HepG2 (cell line): ENCODE data around the gene MOB3C. TPM values are rescaled to one million over a fixed set of nuclear protein-coding genes. Genes with fewer than 3 reads are reported as not detected.
A peak's percentile ranks its signal among the peaks of the same experiment; 100 is the strongest.

Experiments
- MEF2D ChIP-seq: sonication (generic); formaldehyde crosslinking; IDR thresholded peaks from 2 replicates; pipeline ENCODE4 v1.5.1; 2020; ENCODE audit warnings: mild to moderate bottlenecking, missing genetic modification reagents
- MTF1 ChIP-seq: sonication (generic); formaldehyde crosslinking; IDR thresholded peaks from 2 replicates; pipeline ENCODE4 v1.5.0; 2020; ENCODE audit warnings: missing genetic modification reagents
- POLR2AphosphoS2 ChIP-seq: IDR thresholded peaks from 2 replicates; pipeline ENCODE4 v1.6.1; 2011; ENCODE audit warnings: low read depth, low read length, improper control_type of control experiment
- SETDB1 ChIP-seq: sonication (generic); formaldehyde crosslinking; IDR thresholded peaks from 2 replicates; pipeline ENCODE4 v1.5.1; 2020; ENCODE audit warnings: missing genetic modification reagents, mild to moderate bottlenecking, borderline replicate concordance
- ZNF788 ChIP-seq: sonication (generic); formaldehyde crosslinking; IDR thresholded peaks from 2 replicates; pipeline ENCODE4 v1.5.0; 2020; ENCODE audit warnings: mild to moderate bottlenecking, missing genetic modification reagents, borderline replicate concordance
- polyA plus RNA-seq, 8 experiments: library from polyadenylated mRNA; depleted of rRNA in 3 of 8; stranded (reverse) in 7 of 8; unstranded in 1 of 8; fragments of >200 nt; fragmentation: Illumina TruSeq in 4 of 8; extraction: Trizol in 4 of 8; gene quantifications; 2 replicates each; pipeline versions ENCODE4 v1.2.1 to v1.2.3, GENCODE V29; 2011 to 2016; ENCODE audit warnings: low read depth in 4 of 8, missing spikeins in 1 of 8, mixed read lengths in 1 of 8; ENCODE audit not compliant: insufficient read depth in 1 of 8
- total RNA-seq, 5 experiments: library from RNA; depleted of rRNA; stranded (reverse); fragments of >200 nt; fragmentation: Illumina TruSeq; extraction: Trizol; gene quantifications; 2 replicates each; pipeline ENCODE4 v1.2.3, GENCODE V29; 2016; ENCODE audit warnings: low read depth in 1 of 5
- TF ChIP-seq, protein P1 (sequence below): sonication (generic); formaldehyde crosslinking; IDR thresholded peaks from 2 replicates; pipeline ENCODE4 v1.5.1; 2020; ENCODE audit warnings: mild to moderate bottlenecking, missing genetic modification reagents, borderline replicate concordance
- TF ChIP-seq, protein P2 (sequence below), 2 experiments: fragments of 450-650 bp in 1 of 2; sonication (generic) in 1 of 2; formaldehyde crosslinking; IDR thresholded peaks; 2 replicates each; pipeline versions ENCODE4 v1.5.0 to v1.8.0; 2020 to 2022; ENCODE audit warnings: mild to moderate bottlenecking in 1 of 2, missing genetic modification reagents in 1 of 2
- TF ChIP-seq, protein P3 (sequence below): sonication (generic); formaldehyde crosslinking; IDR thresholded peaks from 2 replicates; pipeline ENCODE4 v1.8.0; 2022; ENCODE audit warnings: mild to moderate bottlenecking, missing genetic modification reagents; ENCODE audit not compliant: insufficient replicate concordance
- TF ChIP-seq, protein P4 (sequence below): sonication (generic); formaldehyde crosslinking; IDR thresholded peaks from 2 replicates; pipeline ENCODE4 v1.5.1; 2020; ENCODE audit warnings: missing genetic modification reagents, mild to moderate bottlenecking, borderline replicate concordance
- TF ChIP-seq, protein P5 (sequence below): sonication (generic); formaldehyde crosslinking; IDR thresholded peaks from 2 replicates; pipeline ENCODE4 v1.4.0; 2020; ENCODE audit warnings: mild to moderate bottlenecking, missing genetic modification reagents

The MOB3C gene
- total and polyA plus RNA-seq, 2 of the 13 experiments (the other 11 are each of a cell fraction or from before 2014, with no cell fraction given): 3.5 to 4.1 TPM

DNA sequence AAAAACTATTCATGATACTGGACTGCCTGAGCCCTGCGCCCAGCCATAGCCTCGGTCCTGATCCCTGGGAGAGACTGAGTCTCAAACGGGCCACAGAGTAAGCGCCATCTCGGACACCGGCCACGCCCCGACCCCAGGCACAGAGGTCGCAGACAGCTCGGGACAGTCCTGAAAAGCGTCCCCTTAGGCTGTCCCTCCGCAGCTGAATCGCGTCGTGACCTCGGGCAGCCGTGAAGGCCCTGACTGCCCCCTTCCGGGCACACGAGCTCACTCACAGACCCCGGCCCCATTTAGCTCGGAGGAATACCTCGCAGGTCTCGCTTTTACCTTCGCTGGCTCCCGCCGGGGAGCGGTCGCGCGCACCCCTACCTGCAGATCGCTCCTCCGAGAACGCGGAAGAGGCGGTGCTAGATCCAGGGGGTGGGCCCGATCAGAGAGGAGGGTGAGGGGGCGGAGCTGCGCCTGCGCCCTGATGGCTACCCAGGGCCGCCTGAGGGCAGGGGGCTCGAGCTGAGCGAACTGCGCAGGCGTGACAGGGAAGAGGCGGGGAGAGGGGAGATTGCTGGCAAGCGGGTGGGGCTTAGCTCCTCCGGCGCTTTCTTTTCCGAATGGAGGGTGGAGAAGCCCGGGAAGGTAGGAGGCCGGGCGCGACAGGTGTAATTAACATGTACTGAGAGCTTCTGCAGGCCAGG, 12.6 kb downstream of the MOB3C start, which contains the start of gene MKNK1 (continued):
- TF ChIP-seq, protein P1, sequence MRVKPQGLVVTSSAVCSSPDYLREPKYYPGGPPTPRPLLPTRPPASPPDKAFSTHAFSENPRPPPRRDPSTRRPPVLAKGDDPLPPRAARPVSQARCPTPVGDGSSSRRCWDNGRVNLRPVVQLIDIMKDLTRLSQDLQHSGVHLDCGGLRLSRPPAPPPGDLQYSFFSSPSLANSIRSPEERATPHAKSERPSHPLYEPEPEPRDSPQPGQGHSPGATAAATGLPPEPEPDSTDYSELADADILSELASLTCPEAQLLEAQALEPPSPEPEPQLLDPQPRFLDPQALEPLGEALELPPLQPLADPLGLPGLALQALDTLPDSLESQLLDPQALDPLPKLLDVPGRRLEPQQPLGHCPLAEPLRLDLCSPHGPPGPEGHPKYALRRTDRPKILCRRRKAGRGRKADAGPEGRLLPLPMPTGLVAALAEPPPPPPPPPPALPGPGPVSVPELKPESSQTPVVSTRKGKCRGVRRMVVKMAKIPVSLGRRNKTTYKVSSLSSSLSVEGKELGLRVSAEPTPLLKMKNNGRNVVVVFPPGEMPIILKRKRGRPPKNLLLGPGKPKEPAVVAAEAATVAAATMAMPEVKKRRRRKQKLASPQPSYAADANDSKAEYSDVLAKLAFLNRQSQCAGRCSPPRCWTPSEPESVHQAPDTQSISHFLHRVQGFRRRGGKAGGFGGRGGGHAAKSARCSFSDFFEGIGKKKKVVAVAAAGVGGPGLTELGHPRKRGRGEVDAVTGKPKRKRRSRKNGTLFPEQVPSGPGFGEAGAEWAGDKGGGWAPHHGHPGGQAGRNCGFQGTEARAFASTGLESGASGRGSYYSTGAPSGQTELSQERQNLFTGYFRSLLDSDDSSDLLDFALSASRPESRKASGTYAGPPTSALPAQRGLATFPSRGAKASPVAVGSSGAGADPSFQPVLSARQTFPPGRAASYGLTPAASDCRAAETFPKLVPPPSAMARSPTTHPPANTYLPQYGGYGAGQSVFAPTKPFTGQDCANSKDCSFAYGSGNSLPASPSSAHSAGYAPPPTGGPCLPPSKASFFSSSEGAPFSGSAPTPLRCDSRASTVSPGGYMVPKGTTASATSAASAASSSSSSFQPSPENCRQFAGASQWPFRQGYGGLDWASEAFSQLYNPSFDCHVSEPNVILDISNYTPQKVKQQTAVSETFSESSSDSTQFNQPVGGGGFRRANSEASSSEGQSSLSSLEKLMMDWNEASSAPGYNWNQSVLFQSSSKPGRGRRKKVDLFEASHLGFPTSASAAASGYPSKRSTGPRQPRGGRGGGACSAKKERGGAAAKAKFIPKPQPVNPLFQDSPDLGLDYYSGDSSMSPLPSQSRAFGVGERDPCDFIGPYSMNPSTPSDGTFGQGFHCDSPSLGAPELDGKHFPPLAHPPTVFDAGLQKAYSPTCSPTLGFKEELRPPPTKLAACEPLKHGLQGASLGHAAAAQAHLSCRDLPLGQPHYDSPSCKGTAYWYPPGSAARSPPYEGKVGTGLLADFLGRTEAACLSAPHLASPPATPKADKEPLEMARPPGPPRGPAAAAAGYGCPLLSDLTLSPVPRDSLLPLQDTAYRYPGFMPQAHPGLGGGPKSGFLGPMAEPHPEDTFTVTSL (CRISPR knock-in tag): no peak
- TF ChIP-seq, protein P2, sequence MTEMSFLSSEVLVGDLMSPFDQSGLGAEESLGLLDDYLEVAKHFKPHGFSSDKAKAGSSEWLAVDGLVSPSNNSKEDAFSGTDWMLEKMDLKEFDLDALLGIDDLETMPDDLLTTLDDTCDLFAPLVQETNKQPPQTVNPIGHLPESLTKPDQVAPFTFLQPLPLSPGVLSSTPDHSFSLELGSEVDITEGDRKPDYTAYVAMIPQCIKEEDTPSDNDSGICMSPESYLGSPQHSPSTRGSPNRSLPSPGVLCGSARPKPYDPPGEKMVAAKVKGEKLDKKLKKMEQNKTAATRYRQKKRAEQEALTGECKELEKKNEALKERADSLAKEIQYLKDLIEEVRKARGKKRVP (CRISPR knock-in tag; IDR thresholded peaks at IDR 0.05): no peak
- no peak for TF ChIP-seq SETDB1 (CRISPR knock-in tag)
- TF ChIP-seq, protein P3, sequence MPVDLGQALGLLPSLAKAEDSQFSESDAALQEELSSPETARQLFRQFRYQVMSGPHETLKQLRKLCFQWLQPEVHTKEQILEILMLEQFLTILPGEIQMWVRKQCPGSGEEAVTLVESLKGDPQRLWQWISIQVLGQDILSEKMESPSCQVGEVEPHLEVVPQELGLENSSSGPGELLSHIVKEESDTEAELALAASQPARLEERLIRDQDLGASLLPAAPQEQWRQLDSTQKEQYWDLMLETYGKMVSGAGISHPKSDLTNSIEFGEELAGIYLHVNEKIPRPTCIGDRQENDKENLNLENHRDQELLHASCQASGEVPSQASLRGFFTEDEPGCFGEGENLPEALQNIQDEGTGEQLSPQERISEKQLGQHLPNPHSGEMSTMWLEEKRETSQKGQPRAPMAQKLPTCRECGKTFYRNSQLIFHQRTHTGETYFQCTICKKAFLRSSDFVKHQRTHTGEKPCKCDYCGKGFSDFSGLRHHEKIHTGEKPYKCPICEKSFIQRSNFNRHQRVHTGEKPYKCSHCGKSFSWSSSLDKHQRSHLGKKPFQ (CRISPR knock-in tag): no peak
- TF ChIP-seq POLR2AphosphoS2: no peak
- TF ChIP-seq ZNF788 (CRISPR knock-in tag): peak; percentile 84; the same call in 1 of the 2 replicates
- TF ChIP-seq, protein P4, sequence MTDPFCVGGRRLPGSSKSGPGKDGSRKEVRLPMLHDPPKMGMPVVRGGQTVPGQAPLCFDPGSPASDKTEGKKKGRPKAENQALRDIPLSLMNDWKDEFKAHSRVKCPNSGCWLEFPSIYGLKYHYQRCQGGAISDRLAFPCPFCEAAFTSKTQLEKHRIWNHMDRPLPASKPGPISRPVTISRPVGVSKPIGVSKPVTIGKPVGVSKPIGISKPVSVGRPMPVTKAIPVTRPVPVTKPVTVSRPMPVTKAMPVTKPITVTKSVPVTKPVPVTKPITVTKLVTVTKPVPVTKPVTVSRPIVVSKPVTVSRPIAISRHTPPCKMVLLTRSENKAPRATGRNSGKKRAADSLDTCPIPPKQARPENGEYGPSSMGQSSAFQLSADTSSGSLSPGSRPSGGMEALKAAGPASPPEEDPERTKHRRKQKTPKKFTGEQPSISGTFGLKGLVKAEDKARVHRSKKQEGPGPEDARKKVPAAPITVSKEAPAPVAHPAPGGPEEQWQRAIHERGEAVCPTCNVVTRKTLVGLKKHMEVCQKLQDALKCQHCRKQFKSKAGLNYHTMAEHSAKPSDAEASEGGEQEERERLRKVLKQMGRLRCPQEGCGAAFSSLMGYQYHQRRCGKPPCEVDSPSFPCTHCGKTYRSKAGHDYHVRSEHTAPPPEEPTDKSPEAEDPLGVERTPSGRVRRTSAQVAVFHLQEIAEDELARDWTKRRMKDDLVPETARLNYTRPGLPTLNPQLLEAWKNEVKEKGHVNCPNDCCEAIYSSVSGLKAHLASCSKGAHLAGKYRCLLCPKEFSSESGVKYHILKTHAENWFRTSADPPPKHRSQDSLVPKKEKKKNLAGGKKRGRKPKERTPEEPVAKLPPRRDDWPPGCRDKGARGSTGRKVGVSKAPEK (CRISPR knock-in tag): no peak
- peak; percentile 76; the same call in 1 of the 2 replicates for TF ChIP-seq MEF2D
- no peak for TF ChIP-seq MTF1
- TF ChIP-seq, protein P5, sequence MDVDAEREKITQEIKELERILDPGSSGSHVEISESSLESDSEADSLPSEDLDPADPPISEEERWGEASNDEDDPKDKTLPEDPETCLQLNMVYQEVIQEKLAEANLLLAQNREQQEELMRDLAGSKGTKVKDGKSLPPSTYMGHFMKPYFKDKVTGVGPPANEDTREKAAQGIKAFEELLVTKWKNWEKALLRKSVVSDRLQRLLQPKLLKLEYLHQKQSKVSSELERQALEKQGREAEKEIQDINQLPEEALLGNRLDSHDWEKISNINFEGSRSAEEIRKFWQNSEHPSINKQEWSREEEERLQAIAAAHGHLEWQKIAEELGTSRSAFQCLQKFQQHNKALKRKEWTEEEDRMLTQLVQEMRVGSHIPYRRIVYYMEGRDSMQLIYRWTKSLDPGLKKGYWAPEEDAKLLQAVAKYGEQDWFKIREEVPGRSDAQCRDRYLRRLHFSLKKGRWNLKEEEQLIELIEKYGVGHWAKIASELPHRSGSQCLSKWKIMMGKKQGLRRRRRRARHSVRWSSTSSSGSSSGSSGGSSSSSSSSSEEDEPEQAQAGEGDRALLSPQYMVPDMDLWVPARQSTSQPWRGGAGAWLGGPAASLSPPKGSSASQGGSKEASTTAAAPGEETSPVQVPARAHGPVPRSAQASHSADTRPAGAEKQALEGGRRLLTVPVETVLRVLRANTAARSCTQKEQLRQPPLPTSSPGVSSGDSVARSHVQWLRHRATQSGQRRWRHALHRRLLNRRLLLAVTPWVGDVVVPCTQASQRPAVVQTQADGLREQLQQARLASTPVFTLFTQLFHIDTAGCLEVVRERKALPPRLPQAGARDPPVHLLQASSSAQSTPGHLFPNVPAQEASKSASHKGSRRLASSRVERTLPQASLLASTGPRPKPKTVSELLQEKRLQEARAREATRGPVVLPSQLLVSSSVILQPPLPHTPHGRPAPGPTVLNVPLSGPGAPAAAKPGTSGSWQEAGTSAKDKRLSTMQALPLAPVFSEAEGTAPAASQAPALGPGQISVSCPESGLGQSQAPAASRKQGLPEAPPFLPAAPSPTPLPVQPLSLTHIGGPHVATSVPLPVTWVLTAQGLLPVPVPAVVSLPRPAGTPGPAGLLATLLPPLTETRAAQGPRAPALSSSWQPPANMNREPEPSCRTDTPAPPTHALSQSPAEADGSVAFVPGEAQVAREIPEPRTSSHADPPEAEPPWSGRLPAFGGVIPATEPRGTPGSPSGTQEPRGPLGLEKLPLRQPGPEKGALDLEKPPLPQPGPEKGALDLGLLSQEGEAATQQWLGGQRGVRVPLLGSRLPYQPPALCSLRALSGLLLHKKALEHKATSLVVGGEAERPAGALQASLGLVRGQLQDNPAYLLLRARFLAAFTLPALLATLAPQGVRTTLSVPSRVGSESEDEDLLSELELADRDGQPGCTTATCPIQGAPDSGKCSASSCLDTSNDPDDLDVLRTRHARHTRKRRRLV (CRISPR knock-in tag): no peak; the same call in 1 of the 2 replicates
